DND-41 (cell line): ENCODE data around the gene CSNK1E.

ENCODE experiments used
- CTCF ChIP-seq: IDR thresholded peaks from 2 replicates; pipeline ENCODE4 v1.5.1; 2012; ENCODE audit warnings: borderline replicate concordance, low read length, moderate library complexity, mild to moderate bottlenecking; ENCODE audit not compliant: poor library complexity, severe bottlenecking; ENCODE audit errors: extremely low read depth
- EZH2 ChIP-seq: IDR thresholded peaks from 3 replicates; pipeline ENCODE4 v1.6.1; 2012; ENCODE audit warnings: borderline replicate concordance, low read depth, mild to moderate bottlenecking, moderate library complexity, low read length, inconsistent platforms; ENCODE audit not compliant: severe bottlenecking

DNA sequence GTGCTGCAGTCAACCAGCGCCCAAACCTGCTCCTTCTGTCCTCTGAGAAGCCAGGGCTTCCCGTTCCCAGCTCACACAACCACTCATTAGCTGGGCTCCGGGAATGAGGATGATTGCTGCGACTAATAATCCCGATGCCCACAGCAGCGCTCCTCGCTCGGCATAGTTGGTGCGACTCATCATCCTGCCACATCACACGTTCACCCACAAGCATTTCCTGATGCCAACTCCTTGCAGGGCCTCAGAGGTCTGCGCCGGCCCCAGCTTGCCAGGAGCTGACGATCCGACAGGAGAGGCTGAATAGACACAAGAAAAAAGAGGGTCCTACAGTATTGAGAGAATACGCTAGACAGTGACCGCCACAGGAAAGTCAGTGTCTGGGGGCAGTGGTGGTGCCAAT, 10.6 kb upstream of the CSNK1E start:
- TF ChIP-seq CTCF (no peak), EZH2 (no peak)
